Calu3 (cell line): Measurements from ENCODE around the gene LRRIQ4. TPM values are rescaled to one million over a fixed set of nuclear protein-coding genes. Genes with fewer than 3 reads are reported as not detected.

ENCODE experiments used
- BruUV-seq: library from RNA; stranded (reverse); fragments of 400-500 nt; replicated peaks from 2 replicates; lab custom pipeline; 2021; lab: Mats Ljungman, UMichigan
- CTCF ChIA-PET: fragments of 300-600 bp; sonication (Branson Sonifier 250); formaldehyde crosslinking; loops from one replicate; lab custom pipeline; 2022; ENCODE audit warnings: antibody characterized with exemption; lab: Charles Lee
- DNase-seq: peaks from one replicate; pipeline ENCODE4 v3.0.0; 2022
- H3K27ac Mint-ChIP-seq: one replicate; pipeline ENCODE4 v1.8.0; 2022; ENCODE audit warnings: mixed read lengths; ENCODE audit not compliant: unreplicated experiment
- H3K27me3 Mint-ChIP-seq: one replicate; pipeline ENCODE4 v1.8.0; 2022; ENCODE audit warnings: mixed read lengths; ENCODE audit not compliant: unreplicated experiment
- H3K36me3 Mint-ChIP-seq: one replicate; pipeline ENCODE4 v1.8.0; 2022; ENCODE audit warnings: mild to moderate bottlenecking, moderate library complexity, mixed read lengths; ENCODE audit not compliant: insufficient read depth, unreplicated experiment
- H3K4me1 Mint-ChIP-seq: one replicate; pipeline ENCODE4 v1.8.0; 2022; ENCODE audit warnings: mild to moderate bottlenecking, low read depth, mixed read lengths; ENCODE audit not compliant: unreplicated experiment
- H3K4me3 Mint-ChIP-seq: one replicate; pipeline ENCODE4 v1.8.0; 2022; ENCODE audit warnings: mild to moderate bottlenecking, low read depth, moderate library complexity, mixed read lengths; ENCODE audit not compliant: unreplicated experiment
- H3K9me3 Mint-ChIP-seq: one replicate; pipeline ENCODE4 v1.8.0; 2022; ENCODE audit warnings: low read depth, mixed read lengths; ENCODE audit not compliant: unreplicated experiment
- CTCF ChIP-seq: fragments of 200-600 bp; IDR thresholded peaks from one replicate; pipeline ENCODE4 v1.8.0; 2022; ENCODE audit warnings: antibody characterized with exemption; ENCODE audit not compliant: unreplicated experiment
- intact Hi-C: fragments of 100-400 bp; cut with micrococcal nuclease; formaldehyde crosslinking; loops from one replicate; pipeline ENCODE4 v1.10.0; 2022; ENCODE audit not compliant: unreplicated experiment
- total RNA-seq: library from RNA; stranded (reverse); gene quantifications from 2 replicates; pipeline ENCODE4 v1.2.3, GENCODE V29; 2022

LRRIQ4 gene
- total RNA-seq, 1 experiment from 2014 or later = not detected

DNA sequence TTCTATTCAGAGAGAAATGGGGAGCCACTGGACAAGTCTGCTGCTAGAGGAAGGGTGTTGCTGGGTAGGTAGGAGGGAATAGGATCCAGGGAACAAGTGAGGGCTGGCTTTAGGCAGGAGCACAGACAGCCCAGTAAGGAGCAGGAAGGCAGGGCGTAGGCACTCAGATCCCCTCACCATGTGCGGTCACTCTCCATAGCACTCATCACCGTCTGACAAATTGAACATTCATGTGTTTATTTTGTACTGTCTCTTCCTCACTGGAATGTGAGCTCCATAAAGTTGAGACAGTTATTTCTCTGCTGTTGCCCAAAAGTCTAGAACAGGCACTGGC lies 24.2 kb downstream of the LRRIQ4 start:
- CTCF ChIA-PET = no interaction called here
- no TSS peak for BruUV-seq
- H3K9me3 Mint-ChIP-seq = no peaks in the 10 kb centered on the region
- no peak for DNase-seq
- TF ChIP-seq CTCF = no peak
- peaks cover 8% of the 10 kb centered on the region for H3K4me1 Mint-ChIP-seq
- intact Hi-C loops = no loop called here
- H3K27me3 Mint-ChIP-seq = no peaks in the 10 kb centered on the region
- no peak overlapping the region for H3K27ac Mint-ChIP-seq
- H3K36me3 Mint-ChIP-seq = no peaks in the 10 kb centered on the region
- no peak overlapping the region for H3K4me3 Mint-ChIP-seq

DNA sequence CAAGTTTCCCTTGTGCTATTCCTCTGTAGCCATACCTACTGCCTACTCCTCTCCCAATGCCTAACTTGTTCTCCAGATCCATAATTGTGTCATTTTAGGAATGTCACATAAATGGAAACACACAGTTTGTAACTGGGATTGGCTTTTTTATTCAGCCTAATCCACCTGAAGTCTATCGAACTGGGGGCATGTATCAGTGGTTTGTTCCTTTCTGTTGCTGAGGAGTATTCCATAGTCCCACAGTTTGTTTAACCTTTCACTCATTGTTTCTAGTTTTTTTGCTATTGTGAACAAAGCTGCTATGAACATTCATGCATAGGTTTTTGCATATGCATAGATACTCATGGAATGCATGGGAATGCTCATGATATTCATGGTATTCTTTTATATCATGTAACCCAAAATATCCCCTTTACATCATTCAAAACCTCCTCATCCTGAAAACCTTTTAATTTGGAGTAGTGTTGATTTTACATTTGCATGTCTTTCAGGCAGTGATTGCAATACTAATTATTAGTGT lies 25.9 kb downstream of the LRRIQ4 start:
- BruUV-seq = no TSS peak
- intact Hi-C loops = no loop called here

GRCh38 chr3:169841171-169841570 lies 28.5 kb downstream of the LRRIQ4 start:
- no peak overlapping the region for H3K27ac Mint-ChIP-seq
- CTCF ChIA-PET = interaction anchor here (0.6 to 0.9 kb wide), 2 partner anchors 11 to 40 kb away, joined by 3 to 4 read pairs; no protein-coding TSS in a partner anchor
- no TSS peak for BruUV-seq
- H3K9me3 Mint-ChIP-seq = no peaks in the 10 kb centered on the region
- no peak overlapping the region for H3K4me3 Mint-ChIP-seq
- H3K36me3 Mint-ChIP-seq = no peaks in the 10 kb centered on the region
- TF ChIP-seq CTCF = no peak
- H3K27me3 Mint-ChIP-seq = no peaks in the 10 kb centered on the region
- intact Hi-C loops = no loop called here
- H3K4me1 Mint-ChIP-seq = peaks cover 8% of the 10 kb centered on the region
- no peak for DNase-seq

More for the DNA sequence above, 25.9 kb downstream of the LRRIQ4 start:
- TF ChIP-seq CTCF = no peak
- Mint-ChIP-seq H3K27me3 (no peaks in the 10 kb centered on the region), H3K9me3 (no peaks in the 10 kb centered on the region), H3K36me3 (no peaks in the 10 kb centered on the region), H3K4me1 (peaks cover 8% of the 10 kb centered on the region), H3K4me3 (no peak overlapping the region), H3K27ac (no peak overlapping the region)
- CTCF ChIA-PET = no interaction called here
- no peak for DNase-seq

DNA sequence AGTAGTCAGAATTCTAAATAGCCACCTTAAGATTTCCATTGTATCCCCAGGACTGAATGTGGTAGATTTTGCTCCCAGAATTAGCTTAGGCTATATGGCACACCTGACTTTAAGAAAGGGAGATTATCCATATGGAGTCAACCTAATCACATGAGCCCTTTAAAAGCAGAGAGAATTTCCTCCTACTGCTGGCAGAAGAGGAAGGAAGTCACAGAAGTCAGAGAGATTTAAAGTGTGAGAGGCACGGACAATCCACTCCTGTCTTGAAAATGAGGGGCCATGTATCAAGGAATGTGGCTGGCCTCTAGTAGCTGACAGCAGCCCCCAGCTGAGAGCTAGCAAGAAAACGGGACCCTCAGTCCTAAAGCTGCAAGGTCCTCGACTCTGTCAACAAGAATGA lies 30.3 kb downstream of the LRRIQ4 start:
- no peak for TF ChIP-seq CTCF
- no TSS peak for BruUV-seq
- Mint-ChIP-seq H3K9me3 (no peaks in the 10 kb centered on the region), H3K4me3 (no peak overlapping the region), H3K27ac (no peak overlapping the region), H3K4me1 (peaks cover 8% of the 10 kb centered on the region), H3K27me3 (no peaks in the 10 kb centered on the region), H3K36me3 (no peaks in the 10 kb centered on the region)
- DNase-seq = no peak
- CTCF ChIA-PET = no interaction called here
- intact Hi-C loops = no loop called here
